ENCODE data around the gene PRDM16. TPM values are rescaled to one million over a fixed set of nuclear protein-coding genes. Genes with fewer than 3 reads are reported as not detected.

Gene PRDM16
- polyA plus RNA-seq, 2 donors, result 0.15 to 0.28 TPM

- 70 to 80% methylated on average over 27 to 34 of the region's 34 CpGs for WGBS, 2 donors
- Histone ChIP-seq H3K27ac (ENCODE audit: low read depth in 2 of 2, low read length in 1 of 2) (no peak overlapping the region), H3K27me3 (ENCODE audit: control insufficient read depth in 1 of 2, insufficient read depth in 2 of 2, low read length in 2 of 2) (no peaks in the 10 kb centered on the region), H3K4me1 (ENCODE audit: control insufficient read depth in 2 of 2, insufficient read depth in 2 of 2, low read length in 1 of 2) (peaks cover 13 to 66% of the 10 kb centered on the region in 2 donors), H3K9me3 (ENCODE audit: control insufficient read depth in 2 of 2, insufficient read depth in 1 of 2, low read depth in 1 of 2, low read length in 1 of 2) (no peaks in the 10 kb centered on the region), H3K36me3 (ENCODE audit: control insufficient read depth in 2 of 2, insufficient read depth in 2 of 2, low read length in 1 of 2) (peaks cover 0 to 14% of the 10 kb centered on the region in 2 donors), H3K4me3 (ENCODE audit: low read depth in 1 of 2, low read length in 2 of 2) (no peak overlapping the region)
Observed at GRCh38 chr1:3468236-3469103, 399.5 kb downstream of the PRDM16 start.

DNA sequence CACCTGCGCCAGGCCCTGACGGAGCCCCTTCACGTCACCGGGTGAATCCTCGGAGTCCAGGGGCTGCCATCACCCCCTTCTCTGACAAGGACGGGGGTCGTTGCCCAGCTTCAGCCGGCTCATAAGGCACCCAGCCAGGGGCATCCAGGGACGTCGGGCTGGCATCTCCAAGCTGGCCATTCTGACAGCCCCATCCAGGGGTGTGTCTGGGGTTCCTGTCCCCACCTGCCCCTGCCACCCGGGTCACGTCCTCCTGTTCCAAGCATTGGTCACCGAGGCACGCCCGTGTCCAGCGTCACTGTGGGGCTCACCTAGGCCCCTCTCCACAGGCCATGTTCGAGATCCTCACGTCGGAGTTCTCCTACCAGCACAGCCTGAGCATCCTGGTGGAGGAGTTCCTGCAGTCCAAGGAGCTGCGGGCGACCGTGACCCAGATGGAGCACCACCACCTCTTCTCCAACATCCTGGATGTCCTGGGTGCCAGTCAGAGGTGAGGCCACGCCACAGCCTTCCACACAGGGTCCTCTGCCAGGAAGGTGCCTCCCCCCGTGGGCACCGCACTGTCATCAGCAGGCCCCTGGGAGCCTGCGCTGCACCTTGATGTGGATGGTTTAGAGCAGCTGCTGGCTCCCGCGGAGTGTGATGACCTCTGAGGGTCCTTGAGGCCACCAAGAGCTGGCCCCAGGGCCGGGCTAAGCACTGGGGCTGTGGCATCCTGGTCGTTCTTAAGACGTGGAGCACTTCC, 400.3 kb downstream of the PRDM16 start:
- Histone ChIP-seq H3K4me3 (ENCODE audit: low read depth in 1 of 2, low read length in 2 of 2) (no peak overlapping the region), H3K27me3 (ENCODE audit: control insufficient read depth in 1 of 2, insufficient read depth in 2 of 2, low read length in 2 of 2) (no peaks in the 10 kb centered on the region), H3K36me3 (ENCODE audit: control insufficient read depth in 2 of 2, insufficient read depth in 2 of 2, low read length in 1 of 2) (peaks cover 0 to 18% of the 10 kb centered on the region in 2 donors), H3K9me3 (ENCODE audit: control insufficient read depth in 2 of 2, insufficient read depth in 1 of 2, low read depth in 1 of 2, low read length in 1 of 2) (no peaks in the 10 kb centered on the region), H3K27ac (ENCODE audit: low read depth in 2 of 2, low read length in 1 of 2) (no peak overlapping the region), H3K4me1 (ENCODE audit: control insufficient read depth in 2 of 2, insufficient read depth in 2 of 2, low read length in 1 of 2) (peaks cover 11 to 69% of the 10 kb centered on the region in 2 donors)
- WGBS, 2 donors, result 85 to 89% methylated on average over 31 of the region's 31 CpGs

DNA sequence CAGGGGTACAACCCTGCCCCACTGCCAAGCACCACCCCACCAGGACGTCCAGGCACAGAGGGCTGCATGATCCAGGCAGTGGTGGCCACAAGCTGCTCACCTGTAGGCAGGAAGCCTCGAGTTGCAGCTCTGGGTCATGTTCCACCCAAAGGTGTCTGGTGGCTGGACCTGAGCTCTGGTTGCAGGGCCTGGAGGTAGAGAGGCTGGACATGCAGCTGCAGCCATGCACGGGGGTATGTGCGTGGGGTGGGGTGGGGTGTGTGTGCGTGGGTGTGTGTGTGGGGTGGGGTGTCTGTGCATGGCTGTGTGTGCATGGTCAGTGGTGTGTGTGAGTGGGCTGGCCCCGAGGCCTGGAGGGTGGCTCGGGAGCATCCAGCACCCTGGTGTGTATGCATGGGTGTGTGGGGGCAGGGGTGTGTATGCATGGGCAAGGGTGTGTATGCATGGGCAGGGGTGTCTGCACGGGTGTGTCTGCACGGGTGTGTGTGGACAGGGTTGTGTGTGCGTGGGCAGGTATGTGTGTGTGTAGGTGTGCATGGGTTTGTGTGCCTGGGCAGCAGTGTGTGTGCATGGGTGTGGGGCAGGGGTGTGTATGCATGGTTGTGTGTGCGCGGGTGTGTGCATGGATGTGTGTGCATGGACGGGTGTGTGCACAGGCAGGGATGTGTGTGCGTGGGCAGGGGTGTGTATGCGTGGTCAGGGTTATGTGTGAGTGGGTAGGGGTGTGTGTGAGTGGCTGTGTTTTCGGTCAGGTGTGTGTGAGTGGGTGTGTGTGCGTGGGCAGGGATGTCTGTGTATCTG, 401.0 kb downstream of the PRDM16 start:
- no peaks in the 10 kb centered on the region for H3K9me3 ChIP-seq (ENCODE audit: control insufficient read depth in 2 of 2, insufficient read depth in 1 of 2, low read depth in 1 of 2, low read length in 1 of 2)
- H3K27ac ChIP-seq (ENCODE audit: low read depth in 2 of 2, low read length in 1 of 2), result no peak overlapping the region
- H3K36me3 ChIP-seq (ENCODE audit: control insufficient read depth in 2 of 2, insufficient read depth in 2 of 2, low read length in 1 of 2), result peaks cover 0 to 18% of the 10 kb centered on the region in 2 donors
- no peaks in the 10 kb centered on the region for H3K27me3 ChIP-seq (ENCODE audit: control insufficient read depth in 1 of 2, insufficient read depth in 2 of 2, low read length in 2 of 2)
- peaks cover 6 to 61% of the 10 kb centered on the region in 2 donors for H3K4me1 ChIP-seq (ENCODE audit: control insufficient read depth in 2 of 2, insufficient read depth in 2 of 2, low read length in 1 of 2)
- 79 to 83% methylated on average over 17 of the region's 17 CpGs for WGBS, 2 donors
- no peak overlapping the region for H3K4me3 ChIP-seq (ENCODE audit: low read depth in 1 of 2, low read length in 2 of 2)

DNA sequence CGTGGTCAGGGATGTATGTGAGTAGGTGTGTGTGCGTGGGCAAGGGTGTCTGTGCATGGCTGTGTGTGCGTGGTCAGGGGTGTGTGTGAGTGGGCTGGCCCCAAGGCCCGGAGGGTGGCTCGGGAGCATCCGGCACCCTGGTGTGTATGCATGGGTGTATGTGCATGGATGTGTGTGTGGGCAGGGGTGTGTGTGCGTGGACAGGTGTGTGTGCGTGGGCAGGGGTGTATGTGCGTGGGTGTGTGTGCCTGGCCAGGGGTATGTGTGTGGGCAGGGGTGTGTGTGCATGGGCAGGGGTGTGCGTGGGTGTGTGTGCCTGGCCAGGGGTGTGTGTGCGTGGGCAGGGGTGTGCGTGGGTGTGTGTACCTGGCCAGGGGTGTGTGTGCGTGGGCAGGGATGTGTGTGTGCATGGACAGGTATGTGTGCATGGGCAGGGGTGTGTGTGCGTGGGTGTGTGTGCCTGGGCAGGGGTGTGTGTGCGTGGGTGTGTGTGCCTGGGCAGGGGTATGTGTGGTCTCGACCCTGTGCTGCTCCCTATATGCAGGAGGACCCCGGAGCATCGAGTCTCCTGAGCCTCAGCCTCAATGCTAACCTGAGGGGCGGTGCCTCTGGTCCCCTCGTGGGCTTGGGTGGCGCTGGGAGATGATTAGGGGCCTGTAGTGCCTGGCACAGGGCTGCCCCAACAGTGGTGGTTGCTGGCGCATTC, 401.8 kb downstream of the PRDM16 start:
- Histone ChIP-seq H3K9me3 (ENCODE audit: control insufficient read depth in 2 of 2, insufficient read depth in 1 of 2, low read depth in 1 of 2, low read length in 1 of 2) (no peaks in the 10 kb centered on the region), H3K4me1 (ENCODE audit: control insufficient read depth in 2 of 2, insufficient read depth in 2 of 2, low read length in 1 of 2) (peaks cover 5 to 55% of the 10 kb centered on the region in 2 donors), H3K4me3 (ENCODE audit: low read depth in 1 of 2, low read length in 2 of 2) (no peak overlapping the region), H3K27me3 (ENCODE audit: control insufficient read depth in 1 of 2, insufficient read depth in 2 of 2, low read length in 2 of 2) (no peaks in the 10 kb centered on the region), H3K27ac (ENCODE audit: low read depth in 2 of 2, low read length in 1 of 2) (no peak overlapping the region), H3K36me3 (ENCODE audit: control insufficient read depth in 2 of 2, insufficient read depth in 2 of 2, low read length in 1 of 2) (peaks cover 0 to 18% of the 10 kb centered on the region in 2 donors)
- 70 to 80% methylated on average over 20 to 22 of the region's 22 CpGs for WGBS, 2 donors

GRCh38 chr1:3471356-3472087, 402.5 kb downstream of the PRDM16 start:
- Histone ChIP-seq H3K4me3 (ENCODE audit: low read depth in 1 of 2, low read length in 2 of 2) (no peak overlapping the region), H3K27me3 (ENCODE audit: control insufficient read depth in 1 of 2, insufficient read depth in 2 of 2, low read length in 2 of 2) (no peaks in the 10 kb centered on the region), H3K4me1 (ENCODE audit: control insufficient read depth in 2 of 2, insufficient read depth in 2 of 2, low read length in 1 of 2) (peaks cover 5 to 49% of the 10 kb centered on the region in 2 donors), H3K36me3 (ENCODE audit: control insufficient read depth in 2 of 2, insufficient read depth in 2 of 2, low read length in 1 of 2) (peaks cover 0 to 18% of the 10 kb centered on the region in 2 donors), H3K27ac (ENCODE audit: low read depth in 2 of 2, low read length in 1 of 2) (peak overlapping the region; percentile 29 to 44), H3K9me3 (ENCODE audit: control insufficient read depth in 2 of 2, insufficient read depth in 1 of 2, low read depth in 1 of 2, low read length in 1 of 2) (no peaks in the 10 kb centered on the region)
- WGBS, 2 donors, result 29 to 44% methylated on average over 24 to 25 of the region's 25 CpGs

DNA sequence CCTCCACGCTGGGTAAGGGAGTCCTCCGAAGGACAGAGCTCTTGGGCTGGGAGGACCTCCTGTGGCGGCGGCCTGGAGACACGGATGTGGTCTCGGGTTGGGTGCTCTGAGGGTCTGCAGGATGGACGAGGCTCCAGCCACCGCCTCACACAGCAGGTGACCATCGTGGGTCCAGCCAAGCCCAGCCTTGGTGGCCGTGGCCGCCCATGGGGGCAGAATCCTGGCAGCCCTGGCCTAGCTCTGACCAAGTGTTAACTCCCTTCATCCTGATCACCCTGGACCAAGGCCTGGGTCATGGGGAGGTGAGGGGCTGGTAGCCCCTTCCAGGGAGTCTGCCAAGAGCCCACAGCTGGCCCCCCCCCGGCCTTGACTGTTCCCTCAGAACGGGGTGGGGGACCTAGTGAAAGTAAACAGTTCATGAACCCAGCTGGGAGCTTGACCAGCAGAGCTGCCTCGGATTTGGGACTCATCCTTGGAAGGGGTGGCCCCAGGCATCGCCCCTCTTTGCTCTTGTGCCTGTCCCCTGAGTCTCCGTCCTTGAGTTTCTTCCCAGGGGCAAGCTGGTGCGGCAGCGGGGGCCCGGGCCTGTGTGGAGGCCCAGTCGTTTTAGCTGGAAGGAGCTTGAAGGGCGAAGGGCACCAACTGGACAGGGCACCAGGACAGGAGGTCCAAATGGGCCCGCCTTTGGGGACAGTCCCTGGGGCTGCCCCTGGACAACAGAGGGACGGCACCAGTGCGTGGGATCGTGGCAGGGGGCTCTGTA, 403.3 kb downstream of the PRDM16 start:
- H3K4me1 ChIP-seq (ENCODE audit: control insufficient read depth in 2 of 2, insufficient read depth in 2 of 2, low read length in 1 of 2), result peaks cover 5 to 43% of the 10 kb centered on the region in 2 donors
- H3K36me3 ChIP-seq (ENCODE audit: control insufficient read depth in 2 of 2, insufficient read depth in 2 of 2, low read length in 1 of 2), result peaks cover 0 to 18% of the 10 kb centered on the region in 2 donors
- 64 to 75% methylated on average over 24 to 25 of the region's 25 CpGs for WGBS, 2 donors

GRCh38 chr1:3472906-3473305, 403.9 kb downstream of the PRDM16 start:
- H3K4me1 ChIP-seq (ENCODE audit: control insufficient read depth in 2 of 2, insufficient read depth in 2 of 2, low read length in 1 of 2), result peaks cover 5 to 37% of the 10 kb centered on the region in 2 donors
- H3K36me3 ChIP-seq (ENCODE audit: control insufficient read depth in 2 of 2, insufficient read depth in 2 of 2, low read length in 1 of 2), result peaks cover 0 to 22% of the 10 kb centered on the region in 2 donors
- H3K9me3 ChIP-seq (ENCODE audit: control insufficient read depth in 2 of 2, insufficient read depth in 1 of 2, low read depth in 1 of 2, low read length in 1 of 2), result no peaks in the 10 kb centered on the region
- 62 to 75% methylated on average over 16 to 17 of the region's 17 CpGs for WGBS, 2 donors
- H3K4me3 ChIP-seq (ENCODE audit: low read depth in 1 of 2, low read length in 2 of 2), result no peak overlapping the region
- H3K27me3 ChIP-seq (ENCODE audit: control insufficient read depth in 1 of 2, insufficient read depth in 2 of 2, low read length in 2 of 2), result no peaks in the 10 kb centered on the region
- H3K27ac ChIP-seq (ENCODE audit: low read depth in 2 of 2, low read length in 1 of 2), result peak overlapping the region; percentile 38 to 73

More for the DNA sequence above, 403.3 kb downstream of the PRDM16 start:
- no peaks in the 10 kb centered on the region for H3K27me3 ChIP-seq (ENCODE audit: control insufficient read depth in 1 of 2, insufficient read depth in 2 of 2, low read length in 2 of 2)
- H3K27ac ChIP-seq (ENCODE audit: low read depth in 2 of 2, low read length in 1 of 2), result no peak overlapping the region
- H3K4me3 ChIP-seq (ENCODE audit: low read depth in 1 of 2, low read length in 2 of 2), result no peak overlapping the region
- no peaks in the 10 kb centered on the region for H3K9me3 ChIP-seq (ENCODE audit: control insufficient read depth in 2 of 2, insufficient read depth in 1 of 2, low read depth in 1 of 2, low read length in 1 of 2)

DNA sequence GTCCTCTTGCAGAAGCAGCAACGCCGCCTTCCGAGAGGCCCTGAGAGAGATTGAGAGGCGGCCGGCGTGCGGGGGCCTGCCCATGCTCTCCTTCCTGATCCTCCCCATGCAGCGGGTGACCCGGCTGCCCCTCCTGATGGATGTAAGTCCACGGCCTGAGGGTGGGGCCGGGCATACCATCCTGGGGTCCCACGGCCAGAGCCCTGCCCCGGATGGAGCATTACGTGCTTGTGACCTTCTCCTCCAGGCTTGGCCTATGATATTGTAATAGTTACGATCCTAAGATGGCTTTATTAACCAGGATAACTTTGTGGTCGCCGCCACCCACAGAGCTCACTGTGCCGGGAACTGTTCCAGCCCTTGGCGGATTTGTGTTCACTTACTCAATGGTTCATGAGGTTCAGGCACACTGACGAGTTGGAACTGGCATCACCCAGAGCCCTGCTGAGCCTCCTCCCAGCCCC, 404.4 kb downstream of the PRDM16 start:
- H3K9me3 ChIP-seq (ENCODE audit: control insufficient read depth in 2 of 2, insufficient read depth in 1 of 2, low read depth in 1 of 2, low read length in 1 of 2), result no peaks in the 10 kb centered on the region
- no peak overlapping the region for H3K4me3 ChIP-seq (ENCODE audit: low read depth in 1 of 2, low read length in 2 of 2)
- WGBS, 2 donors, result 45 to 67% methylated on average over 20 of the region's 20 CpGs
- H3K36me3 ChIP-seq (ENCODE audit: control insufficient read depth in 2 of 2, insufficient read depth in 2 of 2, low read length in 1 of 2), result peaks cover 0 to 22% of the 10 kb centered on the region in 2 donors
- H3K27me3 ChIP-seq (ENCODE audit: control insufficient read depth in 1 of 2, insufficient read depth in 2 of 2, low read length in 2 of 2), result no peaks in the 10 kb centered on the region
- peak overlapping the region; percentile 38 to 73 for H3K27ac ChIP-seq (ENCODE audit: low read depth in 2 of 2, low read length in 1 of 2)
- peaks cover 5 to 32% of the 10 kb centered on the region in 2 donors for H3K4me1 ChIP-seq (ENCODE audit: control insufficient read depth in 2 of 2, insufficient read depth in 2 of 2, low read length in 1 of 2)

Data from esophagus (tissue), 2 donors.